ENCODE measurements around the gene UPK1B.

The UPK1B gene

GRCh38 chr3:119211193-119211592, 37.8 kb downstream of the UPK1B start:
- TF ChIP-seq PBX3 (CRISPR knock-in tag; IDR thresholded peaks at IDR 0.05) (no peak), ZNF350 (tag by site-specific recombination; IDR thresholded peaks at IDR 0.05) (no peak), ZNF146 (tag by site-specific recombination; IDR thresholded peaks at IDR 0.05) (no peak)
- ChIA-PET POLR2A (no interaction called here), CTCF (interaction anchor here (0.6 kb wide), 1 partner anchor 29 kb away, joined by 4 read pairs; no protein-coding TSS in a partner anchor)
- Histone ChIP-seq H3K36me3 (ENCODE audit: control insufficient read depth in 2 of 2, insufficient read depth in 1 of 2, low read length in 2 of 2) (peaks cover 0 to 73% of the 10 kb centered on the region in 2 experiments; a peak in 1 of 3 replicates), H3K4me3 (ENCODE audit: low read depth, low read length) (no peak overlapping the region), H3K4me1 (ENCODE audit: control insufficient read depth, insufficient read depth, low read length) (no peaks in the 10 kb centered on the region), H3K9me3 (ENCODE audit: control insufficient read depth, insufficient read depth, low read depth, low read length) (no peaks in the 10 kb centered on the region), H3K27ac (ENCODE audit: extremely low read depth, low read depth, low read length) (no peak overlapping the region)

- H3K36me3 ChIP-seq (ENCODE audit: control insufficient read depth in 2 of 2, insufficient read depth in 1 of 2, low read length in 2 of 2): peaks cover 0 to 79% of the 10 kb centered on the region in 2 experiments; a peak in 1 of 3 replicates
- ChIA-PET CTCF (interaction anchor here (0.6 kb wide), 1 partner anchor 29 kb away, joined by 4 read pairs; no protein-coding TSS in a partner anchor), POLR2A (no interaction called here)
- H3K27ac ChIP-seq (ENCODE audit: extremely low read depth, low read depth, low read length): no peak overlapping the region
- H3K9me3 ChIP-seq (ENCODE audit: control insufficient read depth, insufficient read depth, low read depth, low read length): no peaks in the 10 kb centered on the region
- no peak for TF ChIP-seq OSR2 (tag by site-specific recombination; IDR thresholded peaks at IDR 0.05)
- no peak for TF ChIP-seq ZNF626 (tag by site-specific recombination; IDR thresholded peaks at IDR 0.05)
- TF ChIP-seq ZNF175 (tag by site-specific recombination; IDR thresholded peaks at IDR 0.05): no peak
- TF ChIP-seq ZNF473 (tag by site-specific recombination; IDR thresholded peaks at IDR 0.05): no peak
- no peak for TF ChIP-seq ZNF555 (tag by site-specific recombination; conservative IDR thresholded peaks at IDR 0.05)
- no peak for TF ChIP-seq BCL11A (tag by site-specific recombination; IDR thresholded peaks at IDR 0.05; ENCODE audit: low read depth)
- no peak for TF ChIP-seq ZNF518A (tag by site-specific recombination; conservative IDR thresholded peaks at IDR 0.05; ENCODE audit: low read depth)
- TF ChIP-seq ZNF169 (tag by site-specific recombination; IDR thresholded peaks at IDR 0.05): no peak
- no peak for TF ChIP-seq ZNF585B (tag by site-specific recombination; IDR thresholded peaks at IDR 0.05)
- no peak for TF ChIP-seq ZNF155 (tag by site-specific recombination; IDR thresholded peaks at IDR 0.05)
- TF ChIP-seq ZBTB11 (tag by site-specific recombination; conservative IDR thresholded peaks at IDR 0.05; ENCODE audit: low read depth): no peak
- no peak for TF ChIP-seq PRDM10 (tag by site-specific recombination; IDR thresholded peaks at IDR 0.05)
- no peak for TF ChIP-seq SP2 (tag by site-specific recombination; IDR thresholded peaks at IDR 0.05)
- H3K4me1 ChIP-seq (ENCODE audit: control insufficient read depth, insufficient read depth, low read length): no peaks in the 10 kb centered on the region
- H3K4me3 ChIP-seq (ENCODE audit: low read depth, low read length): no peak overlapping the region
Observed at GRCh38 chr3:119211803-119212202, 38.4 kb downstream of the UPK1B start.
